ENCODE data around the gene ZNF684. TPM values are rescaled to one million over a fixed set of nuclear protein-coding genes. Genes with fewer than 3 reads are reported as not detected.

Gene ZNF684
- polyA plus RNA-seq, 1 donor (not counting 4 experiments of a cell fraction or from before 2014, with no cell fraction given): 2.8 TPM

GRCh38 chr1:40564506-40564905 lies 33.1 kb downstream of the ZNF684 start:
- Histone ChIP-seq H3K27me3 (ENCODE audit: control insufficient read depth, extremely low read depth, insufficient read depth, low read length) (no peaks in the 10 kb centered on the region), H2AFZ (ENCODE audit: control insufficient read depth, low read length) (no peak overlapping the region), H3K27ac (ENCODE audit: control insufficient read depth, insufficient read depth, low read length) (no peak overlapping the region), H3K4me1 (ENCODE audit: control insufficient read depth, extremely low read depth, insufficient read depth, low read length) (no peaks in the 10 kb centered on the region), H3K9me1 (ENCODE audit: control insufficient read depth, extremely low read depth, insufficient read depth, low read length) (no peaks in the 10 kb centered on the region), H3K4me3 (ENCODE audit: control insufficient read depth in 2 of 3, extremely low read depth in 1 of 3, insufficient read depth in 2 of 3, low read depth in 1 of 3, low read length in 3 of 3) (no peak overlapping the region), H3K9ac (ENCODE audit: control insufficient read depth, extremely low read depth, insufficient read depth, low read length) (no peak overlapping the region), H3K79me2 (ENCODE audit: control insufficient read depth, insufficient read depth, low read length) (no peaks in the 10 kb centered on the region), H3K9me3 (ENCODE audit: control insufficient read depth, low read depth, low read length) (no peaks in the 10 kb centered on the region), H3K36me3 (ENCODE audit: control insufficient read depth in 2 of 2, extremely low read depth in 1 of 2, insufficient read depth in 2 of 2, low read length in 2 of 2) (no peaks in the 10 kb centered on the region), H4K20me1 (ENCODE audit: control insufficient read depth, extremely low read depth, insufficient read depth, low read length) (no peaks in the 10 kb centered on the region), H3K4me2 (ENCODE audit: control insufficient read depth, extremely low read depth, insufficient read depth, low read depth, low read length) (no peak overlapping the region)
- no peak for TF ChIP-seq EZH2 (IDR thresholded peaks at IDR 0.05; ENCODE audit: low read length)
- TF ChIP-seq CTCF (optimal IDR thresholded peaks at IDR 0.05 in 1 of 3, IDR thresholded peaks at IDR 0.05 in 1 of 3, conservative IDR thresholded peaks at IDR 0.05 in 1 of 3; ENCODE audit: extremely low read depth in 1 of 3, insufficient read depth in 2 of 3, low read length in 3 of 3): no peak
- dilution Hi-C loops (cut with MboI; ENCODE audit: extremely low pct_ligation_motif_present, low sequenced_read_pairs): no loop called here
- FAIRE-seq (no peak), DNase-seq (ENCODE audit: low read depth, low spot score) (no peak)

GRCh38 chr1:40564913-40565312 lies 33.5 kb downstream of the ZNF684 start:
- H2AFZ ChIP-seq (ENCODE audit: control insufficient read depth, low read length): no peak overlapping the region
- no peak overlapping the region for H3K4me3 ChIP-seq (ENCODE audit: control insufficient read depth in 2 of 3, extremely low read depth in 1 of 3, insufficient read depth in 2 of 3, low read depth in 1 of 3, low read length in 3 of 3)
- no peaks in the 10 kb centered on the region for H4K20me1 ChIP-seq (ENCODE audit: control insufficient read depth, extremely low read depth, insufficient read depth, low read length)
- no peaks in the 10 kb centered on the region for H3K36me3 ChIP-seq (ENCODE audit: control insufficient read depth in 2 of 2, extremely low read depth in 1 of 2, insufficient read depth in 2 of 2, low read length in 2 of 2)
- FAIRE-seq (no peak), DNase-seq (ENCODE audit: low read depth, low spot score) (no peak)
- H3K4me2 ChIP-seq (ENCODE audit: control insufficient read depth, extremely low read depth, insufficient read depth, low read depth, low read length): no peak overlapping the region
- H3K27ac ChIP-seq (ENCODE audit: control insufficient read depth, insufficient read depth, low read length): no peak overlapping the region
- H3K27me3 ChIP-seq (ENCODE audit: control insufficient read depth, extremely low read depth, insufficient read depth, low read length): no peaks in the 10 kb centered on the region
- no peaks in the 10 kb centered on the region for H3K9me3 ChIP-seq (ENCODE audit: control insufficient read depth, low read depth, low read length)
- no peaks in the 10 kb centered on the region for H3K4me1 ChIP-seq (ENCODE audit: control insufficient read depth, extremely low read depth, insufficient read depth, low read length)
- no peak for TF ChIP-seq CTCF (optimal IDR thresholded peaks at IDR 0.05 in 1 of 3, IDR thresholded peaks at IDR 0.05 in 1 of 3, conservative IDR thresholded peaks at IDR 0.05 in 1 of 3; ENCODE audit: extremely low read depth in 1 of 3, insufficient read depth in 2 of 3, low read length in 3 of 3)
- TF ChIP-seq EZH2 (IDR thresholded peaks at IDR 0.05; ENCODE audit: low read length): no peak
- no peaks in the 10 kb centered on the region for H3K9me1 ChIP-seq (ENCODE audit: control insufficient read depth, extremely low read depth, insufficient read depth, low read length)
- no peaks in the 10 kb centered on the region for H3K79me2 ChIP-seq (ENCODE audit: control insufficient read depth, insufficient read depth, low read length)
- dilution Hi-C loops (cut with MboI; ENCODE audit: extremely low pct_ligation_motif_present, low sequenced_read_pairs): no loop called here
- H3K9ac ChIP-seq (ENCODE audit: control insufficient read depth, extremely low read depth, insufficient read depth, low read length): no peak overlapping the region

Data from keratinocyte (primary cell).